Keratinocyte (primary cell): ENCODE measurements around the gene ERBB4. TPM values are rescaled to one million over a fixed set of nuclear protein-coding genes. Genes with fewer than 3 reads are reported as not detected.

Source experiments
- DNase-seq: peaks from one replicate; pipeline ENCODE4 v3.0.0-alpha.2; 2011; ENCODE audit warnings: low read depth, missing footprints, low spot score
- FAIRE-seq: peaks from 2 replicates; lab custom pipeline; 2011; peaks lifted over from hg19 to GRCh38; lab: Jason Lieb, UNC
- H2AFZ ChIP-seq: 2 replicates; pipeline ENCODE4 v1.6.0; 2012; ENCODE audit warnings: low read length, control low read depth, inconsistent platforms; ENCODE audit not compliant: control insufficient read depth
- H3K27ac ChIP-seq: 2 replicates; pipeline ENCODE4 v1.5.1; 2011; ENCODE audit warnings: low read length; ENCODE audit not compliant: control insufficient read depth, insufficient read depth
- H3K27me3 ChIP-seq: 3 replicates; pipeline ENCODE4 v1.6.0; 2011; ENCODE audit warnings: low read length; ENCODE audit not compliant: control insufficient read depth, insufficient read depth; ENCODE audit errors: extremely low read depth
- H3K36me3 ChIP-seq, 2 experiments: 2 replicates in 1 of 2; 3 replicates in 1 of 2; pipeline ENCODE4 v1.5.1; 2011; ENCODE audit warnings: low read length in 2 of 2, mild to moderate bottlenecking in 1 of 2; ENCODE audit not compliant: control insufficient read depth in 2 of 2, insufficient read depth in 2 of 2; ENCODE audit errors: extremely low read depth in 1 of 2
- H3K4me1 ChIP-seq: 3 replicates; pipeline ENCODE4 v1.5.1; 2011; ENCODE audit warnings: low read length; ENCODE audit not compliant: control insufficient read depth, insufficient read depth; ENCODE audit errors: extremely low read depth
- H3K4me2 ChIP-seq: 3 replicates; pipeline ENCODE4 v1.6.0; 2011; ENCODE audit warnings: low read depth, low read length; ENCODE audit not compliant: control insufficient read depth, insufficient read depth; ENCODE audit errors: extremely low read depth
- H3K4me3 ChIP-seq, 3 experiments: fragments of 200-600 bp in 1 of 3; sonication (generic) in 1 of 3; 2 replicates in 2 of 3; 3 replicates in 1 of 3; pipeline ENCODE4 v1.5.1; 2011 to 2016; ENCODE audit warnings: low read length in 3 of 3, mild to moderate bottlenecking in 3 of 3, control low read depth in 2 of 3, inconsistent platforms in 1 of 3, low read depth in 1 of 3, mixed read lengths in 1 of 3, mixed run types in 1 of 3, moderate library complexity in 1 of 3; ENCODE audit not compliant: control insufficient read depth in 2 of 3, insufficient read depth in 2 of 3; ENCODE audit errors: extremely low read depth in 1 of 3
- H3K79me2 ChIP-seq: 2 replicates; pipeline ENCODE4 v1.6.0; 2012; ENCODE audit warnings: low read length; ENCODE audit not compliant: control insufficient read depth, insufficient read depth
- H3K9ac ChIP-seq: 3 replicates; pipeline ENCODE4 v1.6.0; 2011; ENCODE audit warnings: low read length; ENCODE audit not compliant: control insufficient read depth, insufficient read depth; ENCODE audit errors: extremely low read depth
- H3K9me1 ChIP-seq: 3 replicates; pipeline ENCODE4 v1.6.0; 2011; ENCODE audit warnings: low read length; ENCODE audit not compliant: control insufficient read depth, insufficient read depth; ENCODE audit errors: extremely low read depth
- H3K9me3 ChIP-seq: 2 replicates; pipeline ENCODE4 v1.5.1; 2012; ENCODE audit warnings: low read depth, low read length; ENCODE audit not compliant: control insufficient read depth
- H4K20me1 ChIP-seq: 3 replicates; pipeline ENCODE4 v1.6.0; 2011; ENCODE audit warnings: low read length; ENCODE audit not compliant: control insufficient read depth, insufficient read depth; ENCODE audit errors: extremely low read depth
- CTCF ChIP-seq, 3 experiments: IDR thresholded peaks in 1 of 3; conservative IDR thresholded peaks in 1 of 3; optimal IDR thresholded peaks in 1 of 3; 2 replicates in 2 of 3; 3 replicates in 1 of 3; pipeline versions ENCODE3 to v1.5.1; 2011; ENCODE audit warnings: low read length in 3 of 3, mild to moderate bottlenecking in 3 of 3, moderate library complexity in 2 of 3, control low read depth in 1 of 3, inconsistent platforms in 1 of 3; ENCODE audit not compliant: insufficient read depth in 2 of 3; ENCODE audit errors: extremely low read depth in 1 of 3
- EZH2 ChIP-seq: IDR thresholded peaks from one replicate; pipeline ENCODE4 v1.6.1; 2012; ENCODE audit warnings: inconsistent platforms, mild to moderate bottlenecking, low read length, moderate library complexity
- dilution Hi-C: fragments of 300-500 bp; cut with MboI; formaldehyde crosslinking; loops from one replicate; pipeline ENCODE4 v1.7.0; 2020; ENCODE audit warnings: low sequenced_read_pairs; ENCODE audit not compliant: extremely low pct_ligation_motif_present
- polyA plus RNA-seq, 5 experiments: library from polyadenylated mRNA; depleted of rRNA in 3 of 5; stranded (reverse) in 3 of 5; stranded (forward) in 1 of 5; unstranded in 1 of 5; fragments of >200 nt; gene quantifications; 1 replicate in 1 of 5; 2 replicates in 3 of 5; 3 replicates in 1 of 5; pipeline versions ENCODE4 v1.2.1 to v1.2.3, GENCODE V29; 2011 to 2012; ENCODE audit warnings: missing spikeins in 2 of 5, low read depth in 1 of 5, low replicate concordance in 1 of 5

ERBB4 gene
- polyA plus RNA-seq, 1 donor (not counting 4 experiments of a cell fraction or from before 2014, with no cell fraction given) = 0.01 TPM

DNA sequence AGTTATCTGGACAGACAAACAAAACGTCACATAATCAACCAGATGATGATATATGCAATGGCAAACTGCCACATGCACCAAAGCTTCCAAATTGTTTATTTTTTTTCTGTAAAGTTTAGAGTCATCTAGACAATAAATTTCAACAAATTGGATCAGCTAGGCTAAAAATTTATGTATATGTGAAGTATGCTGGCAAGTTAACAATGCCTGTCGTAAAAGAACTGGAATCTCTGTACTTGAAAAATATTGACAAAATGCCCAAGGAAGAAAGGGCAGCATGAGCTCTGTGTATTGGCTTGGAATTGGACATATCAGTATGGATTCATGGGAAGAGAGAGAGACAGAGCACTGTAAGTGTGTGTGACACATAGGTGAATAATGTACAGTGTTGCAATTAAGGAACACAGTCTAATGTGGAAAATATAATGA lies 309.8 kb downstream of the ERBB4 start:
- Histone ChIP-seq H3K27me3 (no peaks in the 10 kb centered on the region), H2AFZ (no peak overlapping the region), H3K4me3 (no peak overlapping the region), H3K4me2 (no peak overlapping the region), H3K79me2 (no peaks in the 10 kb centered on the region), H3K9ac (no peak overlapping the region), H3K36me3 (no peaks in the 10 kb centered on the region), H4K20me1 (no peaks in the 10 kb centered on the region), H3K9me1 (no peaks in the 10 kb centered on the region), H3K4me1 (peaks cover 9% of the 10 kb centered on the region), H3K27ac (no peak overlapping the region), H3K9me3 (no peaks in the 10 kb centered on the region)
- dilution Hi-C loops = no loop called here
- DNase-seq (no peak), FAIRE-seq (no peak)
- no peak for TF ChIP-seq EZH2
- TF ChIP-seq CTCF (optimal IDR thresholded peaks at IDR 0.05 in 1 of 3, IDR thresholded peaks at IDR 0.05 in 1 of 3, conservative IDR thresholded peaks at IDR 0.05 in 1 of 3; ENCODE audit: extremely low read depth in 1 of 3, insufficient read depth in 2 of 3, low read length in 3 of 3) = no peak

DNA sequence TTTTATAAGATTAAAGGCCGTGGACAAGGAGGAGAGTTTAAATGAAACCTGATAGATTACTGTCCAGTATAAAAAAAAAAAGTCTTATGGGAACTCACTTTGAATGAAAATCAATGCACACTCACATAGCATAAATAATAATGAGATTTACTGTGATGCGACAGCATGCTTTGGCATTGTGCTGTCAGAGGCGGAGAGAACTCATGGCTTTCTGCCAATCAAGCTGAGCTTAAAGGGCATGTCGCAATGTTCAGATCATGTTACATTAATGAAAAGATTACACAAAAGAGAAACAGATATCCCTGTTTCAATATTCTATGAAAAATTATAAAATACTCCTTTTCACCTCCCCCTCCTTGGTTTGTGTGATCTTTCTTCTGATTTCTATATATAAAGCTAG lies 310.8 kb downstream of the ERBB4 start:
- Histone ChIP-seq H3K4me2 (peak overlapping the region; percentile 27), H3K9me3 (no peaks in the 10 kb centered on the region), H3K9me1 (no peaks in the 10 kb centered on the region), H3K4me3 (no peak overlapping the region), H3K4me1 (peaks cover 9% of the 10 kb centered on the region), H3K79me2 (no peaks in the 10 kb centered on the region), H3K36me3 (no peaks in the 10 kb centered on the region), H3K27me3 (no peaks in the 10 kb centered on the region), H4K20me1 (no peaks in the 10 kb centered on the region), H3K9ac (no peak overlapping the region), H3K27ac (no peak overlapping the region), H2AFZ (no peak overlapping the region)
- DNase-seq (no peak), FAIRE-seq (peak; percentile 55)
- TF ChIP-seq EZH2 (no peak), CTCF (optimal IDR thresholded peaks at IDR 0.05 in 1 of 3, IDR thresholded peaks at IDR 0.05 in 1 of 3, conservative IDR thresholded peaks at IDR 0.05 in 1 of 3; ENCODE audit: extremely low read depth in 1 of 3, insufficient read depth in 2 of 3, low read length in 3 of 3) (no peak)
- dilution Hi-C loops = no loop called here
